Thoracic aorta (tissue), 2 donors: ENCODE results near the gene SMAD6. TPM values are rescaled to one million over a fixed set of nuclear protein-coding genes. Genes with fewer than 3 reads are reported as not detected.

Experiments used
- ATAC-seq: fragments of 150-250 bp; one replicate; pipeline ENCODE4 v1.8.0; 2017; ENCODE audit warnings: low read depth; ENCODE audit not compliant: insufficient number of reproducible peaks, low FRiP score
- DNase-seq: peaks from one replicate; pipeline ENCODE4 v3.0.0-alpha.2; 2020; ENCODE audit warnings: low spot score
- H3K27ac ChIP-seq, 2 donors: fragments of 200-600 bp; sonication (generic); 1 replicate in 1 of 2; 2 replicates in 1 of 2; pipeline ENCODE4 v1.5.1; 2016; ENCODE audit warnings: mild to moderate bottlenecking in 2 of 2, moderate library complexity in 2 of 2
- H3K27me3 ChIP-seq: fragments of 200-600 bp; sonication (generic); replicated peaks from 2 replicates; pipeline ENCODE4 v1.6.0; 2016; ENCODE audit warnings: mild to moderate bottlenecking; ENCODE audit not compliant: insufficient read depth
- H3K36me3 ChIP-seq: fragments of 200-600 bp; sonication (generic); one replicate; pipeline ENCODE4 v1.5.1; 2016
- H3K4me1 ChIP-seq, 2 donors: fragments of 200-600 bp; sonication (generic); 1 replicate in 1 of 2; 2 replicates in 1 of 2; pipeline versions ENCODE4 v1.5.1 to v1.6.0; 2016; ENCODE audit warnings: low read depth in 2 of 2, mild to moderate bottlenecking in 1 of 2; ENCODE audit not compliant: control insufficient read depth in 1 of 2
- H3K4me3 ChIP-seq: fragments of 200-600 bp; sonication (generic); 2 replicates; pipeline ENCODE4 v1.5.1; 2016; ENCODE audit warnings: mild to moderate bottlenecking
- H3K9me3 ChIP-seq: fragments of 200-600 bp; sonication (generic); 2 replicates; pipeline ENCODE4 v1.5.1; 2016
- CTCF ChIP-seq: fragments of 200-600 bp; sonication (generic); IDR thresholded peaks from one replicate; pipeline ENCODE4 v1.5.1; 2019; ENCODE audit warnings: antibody characterized with exemption
- total RNA-seq, 2 donors: library from RNA; depleted of rRNA; stranded (reverse); fragments of >200 nt; gene quantifications; one replicate each; pipeline versions ENCODE4 v1.1.0 to v1.2.3, GENCODE V29; 2016

SMAD6 gene
- total RNA-seq, 2 donors from 2014 or later = 73.3 to 113 TPM

- DNase-seq (no peak), ATAC-seq (no peak)
- no peak for TF ChIP-seq CTCF
- Histone ChIP-seq H3K36me3 (no peaks in the 10 kb centered on the region), H3K4me1 (peaks cover 62 to 98% of the 10 kb centered on the region in 2 donors), H3K9me3 (peaks cover 2% of the 10 kb centered on the region), H3K27me3 (no peaks in the 10 kb centered on the region), H3K4me3 (no peak overlapping the region), H3K27ac (peak overlapping the region; percentile 81 to 90)
These were observed 58.3 kb downstream of the SMAD6 start for GRCh38 chr15:66760097-66760967.

- Histone ChIP-seq H3K27ac (peak overlapping the region; percentile 81 to 90), H3K4me1 (peaks cover 65 to 98% of the 10 kb centered on the region in 2 donors), H3K27me3 (no peaks in the 10 kb centered on the region), H3K9me3 (no peaks in the 10 kb centered on the region), H3K36me3 (no peaks in the 10 kb centered on the region), H3K4me3 (peak overlapping the region; percentile 17)
- no peak for TF ChIP-seq CTCF
- no peak for ATAC-seq
- no peak for DNase-seq
These were observed 59.1 kb downstream of the SMAD6 start for GRCh38 chr15:66760968-66761725.

GRCh38 chr15:66761726-66762595 lies 59.9 kb downstream of the SMAD6 start:
- no peak for ATAC-seq

GRCh38 chr15:66763186-66764071 lies 61.4 kb downstream of the SMAD6 start:
- ATAC-seq = peak; percentile 47
- peaks cover 62 to 90% of the 10 kb centered on the region in 2 donors for H3K4me1 ChIP-seq
- no peaks in the 10 kb centered on the region for H3K27me3 ChIP-seq
- H3K4me3 ChIP-seq = peak overlapping the region; percentile 20
- TF ChIP-seq CTCF = no peak
- no peaks in the 10 kb centered on the region for H3K9me3 ChIP-seq
- no peaks in the 10 kb centered on the region for H3K36me3 ChIP-seq
- DNase-seq = peak; percentile 77
- peak overlapping the region; percentile 81 to 90 for H3K27ac ChIP-seq

More at GRCh38 chr15:66761726-66762595, 59.9 kb downstream of the SMAD6 start:
- DNase-seq = no peak
- H3K4me3 ChIP-seq = no peak overlapping the region
- no peaks in the 10 kb centered on the region for H3K9me3 ChIP-seq
- no peak for TF ChIP-seq CTCF
- H3K27ac ChIP-seq = peak overlapping the region; percentile 81 to 90
- no peaks in the 10 kb centered on the region for H3K36me3 ChIP-seq
- H3K27me3 ChIP-seq = no peaks in the 10 kb centered on the region
- H3K4me1 ChIP-seq = peaks cover 70 to 98% of the 10 kb centered on the region in 2 donors
